HG03432 (cell line): ENCODE measurements around the gene GPC5.

Source experiments
- ATAC-seq: cut with Tn5 transposase; IDR thresholded peaks from one replicate; pipeline ENCODE4 v1.9.1; 2021; ENCODE audit warnings: mild to moderate bottlenecking, moderate library complexity; ENCODE audit not compliant: unreplicated experiment

The GPC5 gene

GRCh38 chr13:92303428-92303827 lies 905.0 kb downstream of the GPC5 start:
- ATAC-seq = no peak

GRCh38 chr13:92307752-92308151 lies 909.3 kb downstream of the GPC5 start:
- ATAC-seq = no peak

GRCh38 chr13:92312823-92313222 lies 914.4 kb downstream of the GPC5 start:
- ATAC-seq = no peak

- no peak for ATAC-seq
Observed at GRCh38 chr13:92313382-92313781, 915.0 kb downstream of the GPC5 start.

GRCh38 chr13:92315265-92315664 lies 916.8 kb downstream of the GPC5 start:
- peak; percentile 94 for ATAC-seq

- no peak for ATAC-seq
Observed at GRCh38 chr13:92316030-92316429, 917.6 kb downstream of the GPC5 start.

GRCh38 chr13:92317066-92317465 lies 918.6 kb downstream of the GPC5 start:
- ATAC-seq = no peak

- no peak for ATAC-seq
Observed at GRCh38 chr13:92320323-92320722, 921.9 kb downstream of the GPC5 start.

- no peak for ATAC-seq
Observed at GRCh38 chr13:92321174-92321573, 922.8 kb downstream of the GPC5 start.

GRCh38 chr13:92345627-92346026 lies 947.2 kb downstream of the GPC5 start:
- no peak for ATAC-seq

GRCh38 chr13:92346046-92346445 lies 947.6 kb downstream of the GPC5 start:
- no peak for ATAC-seq

- no peak for ATAC-seq
Observed at GRCh38 chr13:92354583-92354982, 956.2 kb downstream of the GPC5 start.

GRCh38 chr13:92355213-92355612 lies 956.8 kb downstream of the GPC5 start:
- ATAC-seq = no peak

- no peak for ATAC-seq
Observed at GRCh38 chr13:92362717-92363116, 964.3 kb downstream of the GPC5 start.

- ATAC-seq = no peak
Observed at GRCh38 chr13:92365904-92366303, 967.5 kb downstream of the GPC5 start.

GRCh38 chr13:92377396-92377795 lies 979.0 kb downstream of the GPC5 start:
- no peak for ATAC-seq

GRCh38 chr13:92379371-92379770 lies 981.0 kb downstream of the GPC5 start:
- no peak for ATAC-seq

- ATAC-seq = no peak
Observed at GRCh38 chr13:92384410-92384809, 986.0 kb downstream of the GPC5 start.

- no peak for ATAC-seq
Observed at GRCh38 chr13:92387245-92387644, 988.8 kb downstream of the GPC5 start.

- ATAC-seq = no peak
Observed at GRCh38 chr13:92390217-92390616, 991.8 kb downstream of the GPC5 start.

- no peak for ATAC-seq
Observed at GRCh38 chr13:92403606-92404005, 1005.2 kb downstream of the GPC5 start.

GRCh38 chr13:92407858-92408257 lies 1009.4 kb downstream of the GPC5 start:
- no peak for ATAC-seq

- ATAC-seq = no peak
Observed at GRCh38 chr13:92412481-92412880, 1014.1 kb downstream of the GPC5 start.

- no peak for ATAC-seq
Observed at GRCh38 chr13:92412996-92413395, 1014.6 kb downstream of the GPC5 start.
